Suppressor macrophage treated with lipopolysaccharide for 4 hours (primary cell): Measurements from ENCODE around the gene PRAMEF9.
"Not testable (repeated sequence)": the region's sequence is repeated elsewhere in the genome, so short reads cannot be mapped to it uniquely, and the experiment has no call there.

Experiments used
- DNase-seq: peaks from one replicate; pipeline ENCODE4 v3.0.0-alpha.2; 2020

The PRAMEF9 gene

DNA sequence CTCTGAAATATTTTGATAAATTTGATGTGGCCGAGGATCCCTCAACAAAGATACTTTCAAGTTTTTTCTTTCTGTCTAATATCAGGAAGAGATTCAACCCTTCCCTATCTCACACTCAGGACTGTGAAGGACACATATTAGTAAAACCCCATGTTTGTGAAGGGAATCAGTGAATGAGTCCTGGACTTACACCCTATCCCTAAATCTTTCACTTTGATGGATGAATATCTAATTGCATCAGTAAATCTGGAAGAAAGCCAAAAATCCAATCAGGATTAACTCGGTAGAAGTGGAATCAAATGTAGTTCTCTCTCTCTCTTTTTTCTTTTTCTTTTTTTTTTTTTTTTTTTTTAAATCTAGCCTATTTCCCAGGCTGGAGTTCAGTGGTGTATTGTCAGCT lies at the start of gene PRAMEF9:
TSS of gene PRAMEF9 (plus strand) at position 301 of the 400 bp plus-strand sequence. CDS start 3,433 bp downstream, outside the sequence.
- DNase-seq, result not testable (repeated sequence)

GRCh38 chr1:13155909-13156308 lies 15.7 kb upstream of the PRAMEF9 start, which contains the start of gene PRAMEF26:
Gene PRAMEF26 (minus strand): TSS chr1:13156009. CDS start chr1:13153095, 2,914 bp downstream.
- not testable (repeated sequence) for DNase-seq

DNA sequence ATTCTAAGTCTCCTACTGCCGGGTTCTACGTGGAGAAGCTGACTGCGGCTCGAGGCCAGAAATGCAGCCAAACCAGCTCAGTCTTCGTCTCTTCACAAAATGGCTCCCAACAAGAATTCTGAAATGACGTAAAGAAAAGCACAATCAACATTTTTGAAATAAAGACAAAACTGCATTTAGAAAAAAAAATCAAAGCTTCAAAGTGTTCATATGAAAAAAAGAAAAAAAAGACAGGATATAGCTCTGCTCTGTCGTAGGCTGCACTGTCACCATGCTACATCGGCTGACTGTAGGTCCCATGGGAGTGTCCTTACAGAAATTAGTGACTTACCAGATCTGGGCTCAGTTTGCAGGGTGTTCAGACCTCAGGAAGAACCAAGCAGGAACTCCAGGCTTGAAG lies 6.1 kb upstream of the PRAMEF9 start, which contains the start of gene HNRNPCL4:
TSS of gene HNRNPCL4 (minus strand) at position 101 of the 400 bp plus-strand sequence. CDS start 164 bp downstream, outside the sequence.
- not testable (repeated sequence) for DNase-seq

- not testable (repeated sequence) for DNase-seq
These were observed 29.7 kb downstream of the PRAMEF9 start, which contains the start of gene PRAMEF13 for GRCh38 chr1:13201309-13201708. Gene PRAMEF13 (minus strand): TSS chr1:13201409. CDS start chr1:13199589, 1,820 bp downstream.

- DNase-seq, result not testable (repeated sequence)
These were observed 37.1 kb downstream of the PRAMEF9 start for GRCh38 chr1:13208712-13209111.

DNA sequence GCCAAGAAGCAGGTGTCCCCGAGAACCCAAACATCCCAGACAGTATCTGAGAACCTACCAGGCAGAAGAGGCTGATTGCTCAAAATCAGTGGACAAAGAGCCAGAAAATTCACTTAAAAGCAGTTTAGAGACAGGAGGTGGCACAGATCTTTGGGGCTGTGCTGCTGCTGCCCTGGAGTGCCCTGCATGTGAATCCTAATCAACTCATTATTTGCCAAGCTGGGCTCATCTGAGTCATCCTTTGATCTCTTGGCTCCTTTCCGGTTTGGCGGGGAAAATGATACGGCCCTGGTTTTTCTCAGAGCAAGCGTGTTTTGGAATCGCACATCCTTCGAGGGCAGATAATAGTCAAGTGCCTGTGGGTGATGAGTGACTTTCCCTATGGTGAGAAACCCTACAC lies 45.0 kb downstream of the PRAMEF9 start:
- DNase-seq, result not testable (repeated sequence)

- not testable (repeated sequence) for DNase-seq
These were observed 47.6 kb downstream of the PRAMEF9 start for GRCh38 chr1:13219203-13219602.

DNA sequence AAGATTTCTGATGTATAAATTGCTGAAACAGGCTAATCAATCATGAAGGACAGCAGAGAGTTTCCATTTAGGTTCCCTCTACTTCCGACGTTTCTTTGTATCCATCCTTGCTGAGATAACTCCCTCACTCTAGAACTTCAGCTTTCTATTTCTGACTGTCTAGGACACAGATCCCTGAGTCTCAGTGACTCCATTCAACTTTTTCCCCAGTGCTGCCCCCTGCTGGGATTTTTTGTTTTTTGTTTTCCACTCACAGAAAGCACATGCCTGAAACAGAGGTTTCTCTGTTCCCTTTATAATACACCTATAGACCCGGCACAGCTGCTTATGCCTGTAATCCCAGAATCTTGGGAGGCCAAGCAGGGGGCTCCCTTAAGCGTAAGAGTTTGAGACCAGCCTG lies 51.1 kb downstream of the PRAMEF9 start:
- DNase-seq, result not testable (repeated sequence)

- no peak for DNase-seq
These were observed 52.9 kb downstream of the PRAMEF9 start for GRCh38 chr1:13224480-13225060.

DNA sequence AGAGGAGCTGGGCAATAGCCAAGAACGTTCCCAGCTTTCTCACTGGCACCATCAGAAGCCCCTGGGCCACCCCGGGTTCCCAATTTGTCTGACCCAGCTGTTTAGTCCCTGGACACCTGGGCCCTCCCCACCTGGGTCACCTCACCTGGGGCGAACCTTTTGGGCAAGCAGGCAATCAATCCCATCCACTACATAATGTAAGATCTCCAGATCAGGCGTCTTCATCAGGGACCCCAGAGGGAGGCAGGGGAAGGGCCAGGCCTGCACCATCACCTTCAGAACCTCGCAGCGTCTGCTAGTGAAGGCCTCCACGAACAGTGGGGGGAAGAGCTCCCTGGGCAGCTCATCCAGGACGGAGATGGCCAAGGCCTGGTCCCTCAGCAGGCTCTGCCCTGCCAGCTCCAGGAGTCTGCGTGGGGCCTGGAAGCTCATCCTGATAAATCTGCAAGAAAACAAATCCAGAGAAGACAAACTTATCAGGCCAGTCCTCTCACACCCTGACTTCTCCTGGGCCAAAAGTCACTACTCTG lies 54.1 kb downstream of the PRAMEF9 start, which contains the start of gene PRAMEF18:
TSS of gene PRAMEF18 (minus strand) at position 480 of the 530 bp plus-strand sequence. CDS start at position 432, 48 bp downstream.
- not testable (repeated sequence) for DNase-seq

DNA sequence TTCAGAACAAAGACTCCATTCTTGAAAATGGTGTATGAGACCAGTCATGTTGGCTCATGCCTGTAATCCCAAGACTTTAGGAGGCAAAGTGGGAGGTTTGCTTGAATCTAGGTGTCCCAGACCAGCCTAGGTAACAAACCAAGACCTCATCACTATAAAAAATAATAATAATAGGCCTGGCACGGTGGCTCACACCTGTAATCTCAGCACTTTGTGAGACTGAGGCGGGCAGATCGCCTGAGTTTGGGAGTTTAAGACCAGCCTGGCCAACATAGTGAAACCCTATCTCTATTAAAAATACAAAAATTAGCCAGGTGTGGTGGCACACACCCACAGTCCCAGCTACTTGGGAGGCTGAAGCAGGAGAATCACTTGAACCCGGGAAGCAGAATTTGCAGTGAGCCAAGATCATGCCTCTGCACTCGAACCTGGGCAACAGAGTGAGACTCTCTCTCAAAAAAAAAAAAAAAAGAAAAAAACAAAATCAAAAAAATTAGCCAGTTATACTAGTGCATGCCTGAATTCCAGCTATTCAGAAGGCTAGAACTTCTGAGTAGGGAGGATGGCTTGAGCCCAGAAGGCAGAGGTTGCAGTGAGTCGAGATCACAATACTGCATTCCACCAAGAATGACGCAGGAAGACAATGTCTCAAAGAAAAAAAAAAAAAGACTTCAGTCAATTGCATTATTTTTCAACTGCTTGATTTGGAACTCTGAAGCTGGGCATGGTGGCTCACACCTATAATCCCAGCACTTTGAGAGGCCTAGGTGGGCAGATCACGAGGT lies 55.8 kb downstream of the PRAMEF9 start:
- DNase-seq, result not testable (repeated sequence)

DNA sequence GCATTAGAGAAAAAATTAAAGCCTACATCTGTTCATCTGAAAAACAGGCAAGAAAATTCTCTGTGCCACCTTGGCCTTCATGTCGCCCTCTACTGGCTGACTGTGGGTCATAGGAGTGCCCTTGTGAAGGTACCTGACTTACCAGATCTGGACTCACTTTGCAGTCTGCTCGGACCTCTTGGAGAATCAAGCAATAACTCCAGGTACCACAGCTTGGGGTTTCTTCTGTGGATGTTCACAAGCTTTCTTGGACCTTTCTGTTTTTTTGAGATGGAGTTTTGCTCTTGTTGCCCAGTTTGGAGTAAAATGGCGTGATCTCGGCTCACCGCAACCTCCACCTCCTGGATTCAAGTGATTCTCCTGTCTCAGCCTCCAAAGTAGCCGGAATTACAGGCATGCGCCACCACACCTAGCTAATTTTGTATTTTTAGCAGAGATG lies 56.7 kb downstream of the PRAMEF9 start:
- peak; percentile 30 for DNase-seq
